ENCODE data around the gene UCP2.

UCP2 gene

DNA sequence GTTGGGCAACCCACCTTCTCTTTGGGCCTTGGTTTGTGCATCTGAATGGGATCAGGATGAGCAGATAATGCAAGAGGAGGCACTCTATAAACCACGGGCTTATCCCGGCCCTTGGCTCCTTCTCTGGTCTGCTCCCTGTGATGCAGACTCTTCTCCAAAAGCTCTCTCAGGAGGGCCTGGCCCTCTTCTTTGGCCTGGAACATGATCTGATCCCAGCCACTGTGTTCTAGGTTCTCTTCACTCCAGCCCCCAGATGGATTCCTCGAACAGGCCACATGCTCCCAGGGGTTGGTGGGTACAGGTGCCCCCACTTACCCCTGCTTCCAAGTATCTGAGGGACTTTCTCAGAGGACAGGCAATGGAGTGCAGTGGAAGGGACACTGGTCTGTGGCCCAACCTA lies 35.0 kb upstream of the UCP2 start:
- no peak overlapping the region for H3K4ac ChIP-seq (ENCODE audit: low read depth, low read length)
- H3K79me2 ChIP-seq (ENCODE audit: control insufficient read depth, insufficient read depth, low read length): no peaks in the 10 kb centered on the region
- H2BK5ac ChIP-seq (ENCODE audit: low read length): no peak overlapping the region
- WGBS (ENCODE audit: extremely low coverage, insufficient coverage, low lambda C conversion rate): no CpG with 5 or more reads among the region's 3 CpGs
- no peak overlapping the region for H3K23ac ChIP-seq (ENCODE audit: low read length)
- H3K9ac ChIP-seq (ENCODE audit: low read length): no peak overlapping the region
- H3K79me1 ChIP-seq (ENCODE audit: low read length): no peaks in the 10 kb centered on the region
- H2BK15ac ChIP-seq (replicated peaks; ENCODE audit: low read depth): no peak overlapping the region
- H2AK5ac ChIP-seq (ENCODE audit: low read length): no peak overlapping the region
- no peak overlapping the region for H4K8ac ChIP-seq (ENCODE audit: low read depth, low read length)
- no peak overlapping the region for H3K18ac ChIP-seq (ENCODE audit: low read length)
- H4K5ac ChIP-seq (ENCODE audit: low read length): no peak overlapping the region
- H3K4me1 ChIP-seq (ENCODE audit: control insufficient read depth, low read depth, low read length): no peaks in the 10 kb centered on the region
- no peaks in the 10 kb centered on the region for H3K27me3 ChIP-seq (ENCODE audit: insufficient read depth, low read length, poor library complexity)
- no peak overlapping the region for H3K56ac ChIP-seq (ENCODE audit: low read length)
- DNase-seq: no peak
- H2BK120ac ChIP-seq (ENCODE audit: low read depth, low read length): no peak overlapping the region
- H3K4me2 ChIP-seq (ENCODE audit: low read length): no peak overlapping the region
- no peak overlapping the region for H3K27ac ChIP-seq (ENCODE audit: low read depth, low read length)
- no peak overlapping the region for H3K4me3 ChIP-seq (ENCODE audit: low read length)
- H3K36me3 ChIP-seq (ENCODE audit: control insufficient read depth, insufficient read depth, low read length): peaks cover 1% of the 10 kb centered on the region

DNA sequence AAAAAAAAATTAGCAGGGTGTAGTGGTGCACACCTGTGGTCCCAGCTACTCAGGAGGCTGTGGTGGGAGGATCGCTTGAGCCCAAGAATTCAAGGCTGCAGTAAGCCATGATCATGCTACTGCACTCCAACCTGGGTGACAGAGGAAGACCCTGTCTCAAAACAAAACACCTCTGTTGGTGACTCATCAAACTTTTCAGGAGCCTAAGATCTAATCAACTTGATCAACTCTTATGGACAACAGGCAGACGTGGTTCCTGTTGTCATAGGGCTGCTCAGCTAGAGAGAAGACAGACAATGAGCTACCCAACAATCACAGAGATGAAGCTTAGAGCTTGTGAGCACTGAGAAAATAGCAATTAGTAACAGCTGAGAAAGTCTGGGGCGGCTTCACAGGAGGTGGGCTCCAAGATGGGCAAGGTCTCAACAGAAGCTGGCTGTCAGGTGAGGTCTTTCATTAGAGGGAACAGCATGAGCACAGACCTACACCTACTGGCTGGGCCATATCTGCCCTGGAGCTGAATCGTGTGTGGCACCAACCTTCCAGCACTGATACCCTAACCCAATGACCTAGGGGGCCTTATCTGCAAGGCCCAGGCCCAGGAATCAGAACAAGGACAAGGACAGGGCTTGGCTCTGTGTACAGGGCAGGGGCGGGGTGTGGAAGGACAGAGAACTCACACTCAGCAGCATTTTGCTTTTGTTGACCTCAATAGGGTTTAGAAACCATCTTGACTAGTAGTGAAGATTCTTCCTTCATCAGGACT lies 33.5 kb upstream of the UCP2 start:
- Histone ChIP-seq H3K9ac (ENCODE audit: low read length) (no peak overlapping the region), H3K56ac (ENCODE audit: low read length) (no peak overlapping the region), H3K27me3 (ENCODE audit: insufficient read depth, low read length, poor library complexity) (no peaks in the 10 kb centered on the region), H4K8ac (ENCODE audit: low read depth, low read length) (no peak overlapping the region), H2AK5ac (ENCODE audit: low read length) (no peak overlapping the region), H3K79me2 (ENCODE audit: control insufficient read depth, insufficient read depth, low read length) (no peaks in the 10 kb centered on the region), H3K27ac (ENCODE audit: low read depth, low read length) (no peak overlapping the region), H3K79me1 (ENCODE audit: low read length) (no peaks in the 10 kb centered on the region), H3K4me1 (ENCODE audit: control insufficient read depth, low read depth, low read length) (no peaks in the 10 kb centered on the region), H3K4me2 (ENCODE audit: low read length) (no peak overlapping the region), H2BK5ac (ENCODE audit: low read length) (no peak overlapping the region), H4K5ac (ENCODE audit: low read length) (no peak overlapping the region), H2BK120ac (ENCODE audit: low read depth, low read length) (no peak overlapping the region), H3K4me3 (ENCODE audit: low read length) (no peak overlapping the region), H3K36me3 (ENCODE audit: control insufficient read depth, insufficient read depth, low read length) (peaks cover 1% of the 10 kb centered on the region), H3K23ac (ENCODE audit: low read length) (no peak overlapping the region), H3K18ac (ENCODE audit: low read length) (no peak overlapping the region), H2BK15ac (replicated peaks; ENCODE audit: low read depth) (no peak overlapping the region), H3K4ac (ENCODE audit: low read depth, low read length) (no peak overlapping the region)
- no CpG with 5 or more reads among the region's 5 CpGs for WGBS (ENCODE audit: extremely low coverage, insufficient coverage, low lambda C conversion rate)
- DNase-seq: no peak

DNA sequence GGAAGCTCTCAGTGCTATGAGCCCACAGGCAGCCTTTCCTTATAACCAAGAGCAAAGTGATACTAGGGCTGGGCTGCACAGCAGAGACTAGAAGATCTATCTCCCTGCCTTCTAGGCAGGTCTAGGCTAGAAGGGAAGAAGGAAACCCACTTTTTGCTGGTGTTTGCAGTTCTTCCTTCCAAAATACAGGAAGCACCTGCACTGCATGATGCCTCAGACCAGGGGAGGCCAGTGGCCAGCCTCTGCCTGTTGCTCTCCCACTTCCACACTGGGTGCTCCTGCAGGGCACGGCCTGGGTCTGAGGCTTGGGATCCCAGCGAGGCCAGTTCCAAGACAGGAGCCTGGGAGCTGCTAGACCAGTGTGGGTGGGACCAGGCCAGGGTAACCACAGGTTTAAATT lies 32.2 kb upstream of the UCP2 start:
- Histone ChIP-seq H3K79me2 (ENCODE audit: control insufficient read depth, insufficient read depth, low read length) (no peaks in the 10 kb centered on the region), H3K56ac (ENCODE audit: low read length) (no peak overlapping the region), H3K4ac (ENCODE audit: low read depth, low read length) (no peak overlapping the region), H3K27ac (ENCODE audit: low read depth, low read length) (no peak overlapping the region), H4K5ac (ENCODE audit: low read length) (no peak overlapping the region), H2BK120ac (ENCODE audit: low read depth, low read length) (no peak overlapping the region), H3K9ac (ENCODE audit: low read length) (no peak overlapping the region), H3K79me1 (ENCODE audit: low read length) (no peaks in the 10 kb centered on the region), H3K27me3 (ENCODE audit: insufficient read depth, low read length, poor library complexity) (no peaks in the 10 kb centered on the region), H2BK5ac (ENCODE audit: low read length) (no peak overlapping the region), H3K4me3 (ENCODE audit: low read length) (no peak overlapping the region), H3K18ac (ENCODE audit: low read length) (no peak overlapping the region), H3K23ac (ENCODE audit: low read length) (no peak overlapping the region), H2BK15ac (replicated peaks; ENCODE audit: low read depth) (no peak overlapping the region), H2AK5ac (ENCODE audit: low read length) (no peak overlapping the region), H3K4me1 (ENCODE audit: control insufficient read depth, low read depth, low read length) (peaks cover 4% of the 10 kb centered on the region), H4K8ac (ENCODE audit: low read depth, low read length) (no peak overlapping the region), H3K4me2 (ENCODE audit: low read length) (no peak overlapping the region), H3K36me3 (ENCODE audit: control insufficient read depth, insufficient read depth, low read length) (peaks cover 1% of the 10 kb centered on the region)
- no CpG with 5 or more reads among the region's 2 CpGs for WGBS (ENCODE audit: extremely low coverage, insufficient coverage, low lambda C conversion rate)
- DNase-seq: no peak

DNA sequence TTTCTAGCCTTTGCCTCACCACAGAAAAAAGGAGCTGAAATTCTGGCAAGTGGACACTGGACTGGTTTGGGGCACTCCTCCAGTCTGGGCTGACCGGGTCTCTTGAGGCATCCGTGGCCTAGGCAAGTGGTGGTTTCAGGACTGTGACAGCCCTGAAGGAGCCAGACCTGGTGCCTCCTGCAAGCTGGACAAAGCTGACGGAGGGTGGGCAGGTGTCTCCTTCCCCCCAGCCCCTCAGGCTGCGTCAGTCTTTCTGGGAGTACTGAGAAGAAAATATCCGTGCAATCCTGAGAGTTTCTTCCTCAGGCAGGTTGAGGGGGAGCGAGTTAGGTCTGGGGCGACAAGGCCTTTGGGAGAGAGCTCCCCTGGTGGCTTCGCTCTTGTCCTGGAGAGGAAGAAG lies 30.5 kb upstream of the UCP2 start:
- Histone ChIP-seq H4K8ac (ENCODE audit: low read depth, low read length) (no peak overlapping the region), H3K4me2 (ENCODE audit: low read length) (no peak overlapping the region), H4K5ac (ENCODE audit: low read length) (no peak overlapping the region), H2BK15ac (replicated peaks; ENCODE audit: low read depth) (no peak overlapping the region), H2BK120ac (ENCODE audit: low read depth, low read length) (no peak overlapping the region), H3K4me3 (ENCODE audit: low read length) (no peak overlapping the region), H3K4me1 (ENCODE audit: control insufficient read depth, low read depth, low read length) (peaks cover 4% of the 10 kb centered on the region), H3K79me2 (ENCODE audit: control insufficient read depth, insufficient read depth, low read length) (no peaks in the 10 kb centered on the region), H2BK5ac (ENCODE audit: low read length) (no peak overlapping the region), H3K4ac (ENCODE audit: low read depth, low read length) (no peak overlapping the region), H3K18ac (ENCODE audit: low read length) (no peak overlapping the region), H3K36me3 (ENCODE audit: control insufficient read depth, insufficient read depth, low read length) (peaks cover 1% of the 10 kb centered on the region), H3K56ac (ENCODE audit: low read length) (no peak overlapping the region), H3K79me1 (ENCODE audit: low read length) (no peaks in the 10 kb centered on the region), H3K9ac (ENCODE audit: low read length) (no peak overlapping the region), H3K23ac (ENCODE audit: low read length) (no peak overlapping the region), H3K27me3 (ENCODE audit: insufficient read depth, low read length, poor library complexity) (no peaks in the 10 kb centered on the region), H3K27ac (ENCODE audit: low read depth, low read length) (no peak overlapping the region), H2AK5ac (ENCODE audit: low read length) (no peak overlapping the region)
- WGBS (ENCODE audit: extremely low coverage, insufficient coverage, low lambda C conversion rate): no CpG with 5 or more reads among the region's 8 CpGs
- no peak for DNase-seq

DNA sequence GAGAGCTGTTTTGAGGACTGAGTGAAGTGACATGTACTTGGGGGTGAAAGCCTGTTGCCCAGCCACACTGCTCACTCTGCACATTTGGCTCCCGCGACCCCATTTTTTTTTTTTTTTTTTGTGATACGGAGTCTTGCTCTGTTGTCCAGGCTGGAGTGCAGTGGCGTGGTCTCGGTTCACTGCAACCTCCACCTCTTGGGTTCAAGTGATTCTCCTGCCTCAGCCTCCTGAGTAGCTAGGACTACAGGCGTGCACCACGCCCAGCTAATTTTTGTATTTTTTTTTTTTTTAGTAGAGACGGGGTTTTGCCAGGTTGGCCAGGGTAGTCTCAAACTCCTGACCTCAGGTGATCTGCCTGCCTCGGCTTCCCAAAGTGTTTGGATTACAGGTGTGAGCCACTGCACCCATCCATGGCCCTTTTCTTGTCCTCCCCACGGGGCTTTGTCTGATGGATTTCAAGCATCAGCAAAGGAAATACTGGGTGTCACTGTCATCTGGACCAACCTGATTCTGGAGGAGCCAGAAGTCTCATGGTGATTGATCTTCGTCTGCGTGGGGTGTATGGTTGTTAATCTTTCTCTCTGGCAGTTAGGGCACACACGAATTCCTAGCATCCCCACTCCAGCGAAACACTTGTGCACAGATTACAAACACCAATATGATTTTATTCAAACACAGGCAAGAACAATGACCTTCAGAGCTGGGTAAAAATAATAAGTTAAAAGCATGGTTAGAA lies 29.6 kb upstream of the UCP2 start:
- no peaks in the 10 kb centered on the region for H3K79me1 ChIP-seq (ENCODE audit: low read length)
- H3K36me3 ChIP-seq (ENCODE audit: control insufficient read depth, insufficient read depth, low read length): no peaks in the 10 kb centered on the region
- no peak overlapping the region for H2BK15ac ChIP-seq (replicated peaks; ENCODE audit: low read depth)
- H3K4ac ChIP-seq (ENCODE audit: low read depth, low read length): no peak overlapping the region
- no peak overlapping the region for H3K23ac ChIP-seq (ENCODE audit: low read length)
- H3K4me1 ChIP-seq (ENCODE audit: control insufficient read depth, low read depth, low read length): peaks cover 4% of the 10 kb centered on the region
- no peak overlapping the region for H3K4me3 ChIP-seq (ENCODE audit: low read length)
- H2BK5ac ChIP-seq (ENCODE audit: low read length): no peak overlapping the region
- DNase-seq: no peak
- H3K79me2 ChIP-seq (ENCODE audit: control insufficient read depth, insufficient read depth, low read length): no peaks in the 10 kb centered on the region
- no peak overlapping the region for H3K18ac ChIP-seq (ENCODE audit: low read length)
- H4K5ac ChIP-seq (ENCODE audit: low read length): no peak overlapping the region
- H3K27me3 ChIP-seq (ENCODE audit: insufficient read depth, low read length, poor library complexity): no peaks in the 10 kb centered on the region
- H2AK5ac ChIP-seq (ENCODE audit: low read length): no peak overlapping the region
- no peak overlapping the region for H3K27ac ChIP-seq (ENCODE audit: low read depth, low read length)
- no peak overlapping the region for H4K8ac ChIP-seq (ENCODE audit: low read depth, low read length)
- no peak overlapping the region for H3K56ac ChIP-seq (ENCODE audit: low read length)
- H2BK120ac ChIP-seq (ENCODE audit: low read depth, low read length): no peak overlapping the region
- no CpG with 5 or more reads among the region's 14 CpGs for WGBS (ENCODE audit: extremely low coverage, insufficient coverage, low lambda C conversion rate)
- H3K9ac ChIP-seq (ENCODE audit: low read length): no peak overlapping the region
- no peak overlapping the region for H3K4me2 ChIP-seq (ENCODE audit: low read length)
